HEK293 (cell line): Measurements from ENCODE around the gene MAN2B2.

Experiments
- CTCF ChIA-PET: fragments of 350-600 bp; formaldehyde crosslinking; extraction: SDS; loops from one replicate; lab custom pipeline; 2021; ENCODE audit warnings: antibody characterized with exemption; lab: Yijun Ruan, JAX
- POLR2A ChIA-PET: fragments of 300-600 bp; formaldehyde crosslinking; extraction: SDS; loops from one replicate; lab custom pipeline; 2020; ENCODE audit warnings: antibody characterized with exemption, inconsistent platforms; lab: Yijun Ruan, JAX
- H3K27ac ChIP-seq: fragments of 200-500 bp; sonication (Bioruptor generic); 2 replicates; pipeline ENCODE4 v1.5.1; 2014; ENCODE audit warnings: low read depth, low read length, control low read depth, inconsistent platforms; ENCODE audit errors: extremely low read depth
- H3K36me3 ChIP-seq, 2 experiments: fragments of 200-500 bp in 1 of 2; sonication (Bioruptor generic) in 1 of 2; 1 replicate in 1 of 2; 2 replicates in 1 of 2; pipeline ENCODE4 v1.5.1; 2014 to 2017; ENCODE audit warnings: inconsistent platforms in 2 of 2, low read length in 2 of 2; ENCODE audit not compliant: control insufficient read depth in 2 of 2, insufficient read depth in 1 of 2
- H3K4me1 ChIP-seq: fragments of 200-500 bp; sonication (Bioruptor generic); 2 replicates; pipeline ENCODE4 v1.5.1; 2014; ENCODE audit warnings: mild to moderate bottlenecking, low read length, inconsistent platforms; ENCODE audit not compliant: control insufficient read depth, insufficient read depth
- H3K4me3 ChIP-seq: 2 replicates; pipeline ENCODE4 v1.5.1; 2011; ENCODE audit warnings: low read depth, mild to moderate bottlenecking, control low read depth, low read length, moderate library complexity
- H3K9me3 ChIP-seq: fragments of 200-500 bp; sonication (Bioruptor generic); 2 replicates; pipeline ENCODE4 v1.5.1; 2014; ENCODE audit warnings: low read depth, low read length, inconsistent platforms; ENCODE audit not compliant: control insufficient read depth, insufficient read depth
- BCL6B ChIP-seq: fragments of 450-650 bp; formaldehyde crosslinking; IDR thresholded peaks from 2 replicates; pipeline ENCODE4 v1.5.1; 2017; ENCODE audit warnings: missing biosample characterization, missing genetic modification characterization
- HOXA7 ChIP-seq: sonication (generic); formaldehyde crosslinking; IDR thresholded peaks from 2 replicates; pipeline ENCODE4 v1.8.1; 2022; ENCODE audit warnings: missing genetic modification reagents, borderline replicate concordance
- KLF1 ChIP-seq: fragments of 450-650 bp; formaldehyde crosslinking; IDR thresholded peaks from 2 replicates; pipeline ENCODE4 v1.5.1; 2016; ENCODE audit warnings: missing biosample characterization, missing genetic modification characterization
- KLF9 ChIP-seq: fragments of 450-650 bp; formaldehyde crosslinking; IDR thresholded peaks from 2 replicates; pipeline ENCODE4 v1.5.1; 2016; ENCODE audit warnings: missing biosample characterization, missing genetic modification characterization, low read depth
- MEIS1 ChIP-seq: sonication (generic); formaldehyde crosslinking; IDR thresholded peaks from 2 replicates; pipeline ENCODE4 v1.8.1; 2022; ENCODE audit warnings: missing genetic modification reagents, mild to moderate bottlenecking, borderline replicate concordance
- PRDM6 ChIP-seq: fragments of 450-650 bp; formaldehyde crosslinking; IDR thresholded peaks from 2 replicates; pipeline ENCODE4 v1.5.1; 2017; ENCODE audit warnings: missing biosample characterization, missing genetic modification characterization
- SP3 ChIP-seq: fragments of 450-650 bp; formaldehyde crosslinking; IDR thresholded peaks from 2 replicates; pipeline ENCODE4 v1.5.1; 2016; ENCODE audit warnings: missing biosample characterization, missing genetic modification characterization
- TCF7L2 ChIP-seq: IDR thresholded peaks from 2 replicates; pipeline ENCODE4 v1.6.1; 2011; ENCODE audit warnings: low read depth, mild to moderate bottlenecking, inconsistent platforms, low read length, moderate library complexity, borderline replicate concordance
- TRIM28 ChIP-seq: IDR thresholded peaks from 2 replicates; pipeline ENCODE4 v1.6.1; 2011; ENCODE audit warnings: low read length, control low read depth, borderline replicate concordance
- WT1 ChIP-seq: fragments of 450-650 bp; formaldehyde crosslinking; IDR thresholded peaks from 2 replicates; pipeline ENCODE4 v1.5.1; 2016; ENCODE audit warnings: missing biosample characterization, missing genetic modification characterization
- ZNF10 ChIP-seq: fragments of 450-650 bp; formaldehyde crosslinking; IDR thresholded peaks from 2 replicates; pipeline ENCODE4 v1.5.1; 2017; ENCODE audit warnings: missing biosample characterization, missing genetic modification characterization
- ZNF114 ChIP-seq: fragments of 450-650 bp; formaldehyde crosslinking; IDR thresholded peaks from 2 replicates; pipeline ENCODE4 v1.5.0; 2017; ENCODE audit warnings: missing biosample characterization, missing genetic modification characterization
- ZNF133 ChIP-seq: fragments of 450-650 bp; formaldehyde crosslinking; IDR thresholded peaks from 2 replicates; pipeline ENCODE4 v1.5.1; 2016; ENCODE audit warnings: missing biosample characterization, missing genetic modification characterization
- ZNF138 ChIP-seq: fragments of 450-650 bp; formaldehyde crosslinking; IDR thresholded peaks from 2 replicates; pipeline ENCODE4 v1.5.1; 2016; ENCODE audit warnings: missing biosample characterization, missing genetic modification characterization, borderline replicate concordance
- ZNF2 ChIP-seq: fragments of 450-650 bp; formaldehyde crosslinking; IDR thresholded peaks from 2 replicates; pipeline ENCODE4 v1.5.1; 2016; ENCODE audit warnings: missing biosample characterization, missing genetic modification characterization
- ZNF24 ChIP-seq: fragments of 450-650 bp; formaldehyde crosslinking; IDR thresholded peaks from 2 replicates; pipeline ENCODE4 v1.5.1; 2016; ENCODE audit warnings: missing biosample characterization, missing genetic modification characterization
- ZNF248 ChIP-seq: fragments of 450-650 bp; formaldehyde crosslinking; IDR thresholded peaks from 2 replicates; pipeline ENCODE4 v1.5.1; 2017; ENCODE audit warnings: missing biosample characterization, missing genetic modification characterization
- ZNF266 ChIP-seq: fragments of 450-650 bp; formaldehyde crosslinking; IDR thresholded peaks from 2 replicates; pipeline ENCODE4 v1.5.1; 2016; ENCODE audit warnings: missing biosample characterization, missing genetic modification characterization, low read depth
- ZNF324 ChIP-seq: fragments of 450-650 bp; formaldehyde crosslinking; IDR thresholded peaks from 2 replicates; pipeline ENCODE4 v1.5.1; 2016; ENCODE audit warnings: missing biosample characterization, missing genetic modification characterization
- ZNF335 ChIP-seq: fragments of 450-650 bp; formaldehyde crosslinking; conservative IDR thresholded peaks from 2 replicates; pipeline ENCODE4 v1.5.1; 2016; ENCODE audit warnings: missing biosample characterization, missing genetic modification characterization
- ZNF362 ChIP-seq: fragments of 450-650 bp; formaldehyde crosslinking; IDR thresholded peaks from 2 replicates; pipeline ENCODE4 v1.5.1; 2016; ENCODE audit warnings: missing biosample characterization, missing genetic modification characterization
- ZNF416 ChIP-seq: fragments of 450-650 bp; formaldehyde crosslinking; IDR thresholded peaks from 2 replicates; pipeline ENCODE4 v1.5.1; 2016; ENCODE audit warnings: missing biosample characterization, missing genetic modification characterization
- ZNF449 ChIP-seq: fragments of 450-650 bp; formaldehyde crosslinking; IDR thresholded peaks from 2 replicates; pipeline ENCODE4 v1.5.1; 2017; ENCODE audit warnings: missing biosample characterization, mild to moderate bottlenecking, missing genetic modification characterization, moderate library complexity
- ZNF510 ChIP-seq: fragments of 450-650 bp; formaldehyde crosslinking; IDR thresholded peaks from 2 replicates; pipeline ENCODE4 v1.5.1; 2018; ENCODE audit warnings: mild to moderate bottlenecking, missing genetic modification characterization, missing biosample characterization; ENCODE audit not compliant: insufficient replicate concordance
- ZNF521 ChIP-seq: fragments of 450-650 bp; formaldehyde crosslinking; IDR thresholded peaks from 2 replicates; pipeline ENCODE4 v1.5.1; 2017; ENCODE audit warnings: missing biosample characterization, mild to moderate bottlenecking, missing genetic modification characterization
- ZNF549 ChIP-seq: fragments of 450-650 bp; IDR thresholded peaks from 2 replicates; pipeline ENCODE4 v1.5.1; 2018; ENCODE audit warnings: missing biosample characterization, missing genetic modification characterization, mild to moderate bottlenecking, inconsistent platforms, moderate library complexity
- ZNF623 ChIP-seq: fragments of 450-650 bp; formaldehyde crosslinking; IDR thresholded peaks from 2 replicates; pipeline ENCODE4 v1.5.1; 2016; ENCODE audit warnings: missing biosample characterization, missing genetic modification characterization
- ZNF626 ChIP-seq: fragments of 450-650 bp; sonication (Bioruptor Pico); formaldehyde crosslinking; IDR thresholded peaks from 2 replicates; pipeline ENCODE4 v1.5.1; 2018; ENCODE audit warnings: missing biosample characterization, missing genetic modification characterization, inconsistent platforms
- ZNF658 ChIP-seq: fragments of 450-650 bp; formaldehyde crosslinking; IDR thresholded peaks from 2 replicates; pipeline ENCODE4; 2016; ENCODE audit warnings: missing biosample characterization, missing genetic modification characterization
- ZNF777 ChIP-seq: fragments of 450-650 bp; formaldehyde crosslinking; IDR thresholded peaks from 2 replicates; pipeline ENCODE4 v1.5.1; 2017; ENCODE audit warnings: missing biosample characterization, missing genetic modification characterization, borderline replicate concordance

The MAN2B2 gene

GRCh38 chr4:6634746-6635145 is 59.8 kb downstream of the MAN2B2 start:
- Histone ChIP-seq H3K36me3 (no peaks in the 10 kb centered on the region), H3K4me3 (no peak overlapping the region), H3K9me3 (no peaks in the 10 kb centered on the region), H3K27ac (no peak overlapping the region), H3K4me1 (no peaks in the 10 kb centered on the region)
- ChIA-PET POLR2A (no interaction called here), CTCF (interaction anchor here (1.3 kb wide), 1 partner anchor 86 kb away, joined by 7 read pairs; no protein-coding TSS in a partner anchor)
- TF ChIP-seq ZNF24 (tag by site-specific recombination) = no peak
- TF ChIP-seq ZNF777 = no peak
- TF ChIP-seq ZNF623 = no peak
- TF ChIP-seq ZNF549 (tag by site-specific recombination) = no peak
- TF ChIP-seq ZNF521 (tag by site-specific recombination) = no peak
- TF ChIP-seq ZNF416 (tag by site-specific recombination) = no peak
- TF ChIP-seq ZNF2 = no peak
- no peak for TF ChIP-seq SP3 (tag by site-specific recombination)
- no peak for TF ChIP-seq ZNF248 (tag by site-specific recombination)
- TF ChIP-seq ZNF449 = no peak
- TF ChIP-seq PRDM6 (tag by site-specific recombination) = no peak
- TF ChIP-seq ZNF658 (tag by site-specific recombination) = no peak
- no peak for TF ChIP-seq ZNF324 (tag by site-specific recombination)
- TF ChIP-seq ZNF138 (tag by site-specific recombination) = no peak
- TF ChIP-seq ZNF10 (tag by site-specific recombination) = no peak
- no peak for TF ChIP-seq ZNF362
- no peak for TF ChIP-seq TRIM28
- TF ChIP-seq ZNF266 (tag by site-specific recombination) = no peak
- TF ChIP-seq, all 188 proteins: peak for 0

- TF ChIP-seq ZNF335 (tag by site-specific recombination) (no peak), BCL6B (tag by site-specific recombination) (no peak), ZNF138 (tag by site-specific recombination) (no peak), KLF9 (no peak), ZNF510 (tag by site-specific recombination) (no peak), TCF7L2 (no peak), ZNF626 (tag by site-specific recombination) (no peak), WT1 (no peak), KLF1 (no peak), ZNF114 (tag by site-specific recombination) (no peak), MEIS1 (CRISPR knock-in tag) (no peak), HOXA7 (no peak), ZNF133 (tag by site-specific recombination) (no peak)
- no peaks in the 10 kb centered on the region for H3K9me3 ChIP-seq
- peaks cover 0 to 26% of the 10 kb centered on the region in 2 experiments; a peak in 1 of 3 replicates for H3K36me3 ChIP-seq
- no peak overlapping the region for H3K4me3 ChIP-seq
- no peak overlapping the region for H3K27ac ChIP-seq
- POLR2A ChIA-PET = interaction anchor here (0.6 kb wide), 1 partner anchor 64 kb away, joined by 3 read pairs; the partner anchor contains the start of gene MAN2B2
- CTCF ChIA-PET = interaction anchor here (0.7 kb wide), 1 partner anchor 16 kb away, joined by 3 read pairs; no protein-coding TSS in a partner anchor
- no peaks in the 10 kb centered on the region for H3K4me1 ChIP-seq
These were observed 64.2 kb downstream of the MAN2B2 start for GRCh38 chr4:6639137-6639680.
